PC-3 (cell line): ENCODE data around the gene CHST11. TPM values are rescaled to one million over a fixed set of nuclear protein-coding genes. Genes with fewer than 3 reads are reported as not detected.

ENCODE experiments used
- ATAC-seq: fragments of 200-7000 bp; cut with Tn5 transposase; 2 replicates; pipeline ENCODE4 v1.9.1; 2020; ENCODE audit warnings: mild to moderate bottlenecking, moderate library complexity
- BruUV-seq: library from RNA; stranded (reverse); fragments of 400-500 nt; replicated peaks from 2 replicates; lab custom pipeline; 2021; lab: Mats Ljungman, UMichigan
- CTCF ChIA-PET: fragments of 300-600 bp; sonication (Branson Sonifier 250); formaldehyde crosslinking; loops from one replicate; lab custom pipeline; 2022; ENCODE audit warnings: antibody characterized with exemption; lab: Charles Lee
- POLR2A ChIA-PET: fragments of 300-600 bp; sonication (Branson Sonifier 250); formaldehyde crosslinking; loops from one replicate; lab custom pipeline; 2022; ENCODE audit warnings: antibody characterized with exemption; ENCODE audit not compliant: unreplicated experiment; lab: Charles Lee
- DNase-seq: peaks from one replicate; pipeline ENCODE4 v3.0.0-alpha.2; 2015
- H2AFZ ChIP-seq: fragments of 300-600 bp; sonication (generic); 2 replicates; pipeline ENCODE4 v1.6.0; 2016; ENCODE audit warnings: antibody characterized with exemption, low read length
- H3F3A ChIP-seq: fragments of 300-600 bp; sonication (generic); one replicate; pipeline ENCODE4 v1.6.0; 2017; ENCODE audit warnings: antibody characterized with exemption, low read length, control low read depth, mild to moderate bottlenecking; ENCODE audit not compliant: unreplicated experiment
- H3K27ac ChIP-seq: fragments of 300-600 bp; sonication (generic); 2 replicates; pipeline ENCODE4 v1.5.1; 2016; ENCODE audit warnings: mild to moderate bottlenecking, low read length
- H3K27me3 ChIP-seq: fragments of 300-600 bp; sonication (generic); 2 replicates; pipeline ENCODE4 v1.6.1; 2016; ENCODE audit warnings: low read length, mixed read lengths
- H3K36me3 ChIP-seq: fragments of 300-600 bp; sonication (generic); 2 replicates; pipeline ENCODE4 v1.6.1; 2016; ENCODE audit warnings: low read depth, mixed run types, low read length, mixed read lengths
- H3K4me1 ChIP-seq: fragments of 300-600 bp; sonication (generic); 2 replicates; pipeline ENCODE4 v1.5.1; 2016; ENCODE audit warnings: low read length; ENCODE audit not compliant: insufficient read depth
- H3K4me2 ChIP-seq: fragments of 300-600 bp; sonication (generic); 2 replicates; pipeline ENCODE4 v1.6.0; 2016; ENCODE audit warnings: low read length
- H3K4me3 ChIP-seq: fragments of 300-600 bp; sonication (generic); 2 replicates; pipeline ENCODE4 v1.5.1; 2016; ENCODE audit warnings: mild to moderate bottlenecking, low read length, mixed read lengths
- H3K79me2 ChIP-seq: fragments of 300-600 bp; sonication (generic); 2 replicates; pipeline ENCODE4 v1.6.1; 2017; ENCODE audit warnings: low read length, mixed read lengths
- H3K9ac ChIP-seq: fragments of 300-600 bp; sonication (generic); 2 replicates; pipeline ENCODE4 v1.6.0; 2016; ENCODE audit warnings: mild to moderate bottlenecking, low read length
- H3K9me2 ChIP-seq: fragments of 300-600 bp; sonication (generic); replicated peaks from 2 replicates; pipeline ENCODE4 v1.6.1; 2016; ENCODE audit warnings: mixed run types, low read length, mixed read lengths
- H3K9me3 ChIP-seq: fragments of 300-600 bp; sonication (generic); 2 replicates; pipeline ENCODE4 v1.6.1; 2016; ENCODE audit warnings: low read length, mixed read lengths
- H4K20me1 ChIP-seq: fragments of 300-600 bp; sonication (generic); 2 replicates; pipeline ENCODE4 v1.6.1; 2016; ENCODE audit warnings: low read length, mixed read lengths
- CTCF ChIP-seq: fragments of 300-600 bp; sonication (generic); conservative IDR thresholded peaks from 2 replicates; pipeline ENCODE4 v1.5.1; 2017; ENCODE audit warnings: antibody characterized with exemption, low read depth, mild to moderate bottlenecking, low read length
- EZH2 ChIP-seq: fragments of 300-600 bp; sonication (generic); IDR thresholded peaks from one replicate; pipeline ENCODE4 v1.6.1; 2017; ENCODE audit warnings: antibody characterized with exemption, mild to moderate bottlenecking, low read length; ENCODE audit not compliant: unreplicated experiment
- EZH2phosphoT487 ChIP-seq: fragments of 300-600 bp; sonication (generic); IDR thresholded peaks from 2 replicates; pipeline ENCODE4 v1.6.1; 2018; ENCODE audit warnings: mild to moderate bottlenecking, antibody characterized with exemption, low read length, borderline replicate concordance
- intact Hi-C: fragments of 100-400 bp; cut with micrococcal nuclease; formaldehyde crosslinking; loops from 2 replicates; pipeline ENCODE4 v1.9.0; 2023
- total RNA-seq: library from RNA; depleted of rRNA; stranded (reverse); fragments of >200 nt; gene quantifications from 2 replicates; pipeline ENCODE4 v1.2.3, GENCODE V29; 2014

Gene CHST11
- total RNA-seq, 1 experiment from 2014 or later: 53.5 TPM

- TF ChIP-seq EZH2 (no peak), EZH2phosphoT487 (no peak), CTCF (no peak)
- Histone ChIP-seq H3K27me3 (no peaks in the 10 kb centered on the region), H3K9me2 (no peaks in the 10 kb centered on the region), H3K36me3 (no peaks in the 10 kb centered on the region), H2AFZ (no peak overlapping the region), H3K4me2 (no peak overlapping the region), H3K4me1 (no peaks in the 10 kb centered on the region), H3K9me3 (no peaks in the 10 kb centered on the region), H3K27ac (no peak overlapping the region), H3K9ac (no peak overlapping the region), H3F3A (no peaks in the 10 kb centered on the region), H3K4me3 (no peak overlapping the region), H4K20me1 (no peaks in the 10 kb centered on the region), H3K79me2 (peaks cover 13% of the 10 kb centered on the region; the same call in 1 of the 2 replicates)
- DNase-seq (no peak), ATAC-seq (no peak)
- BruUV-seq: no TSS peak
- ChIA-PET CTCF (no interaction called here), POLR2A (no interaction called here)
- intact Hi-C loops: no loop called here
Measured at GRCh38 chr12:104490850-104491249, 34.1 kb downstream of the CHST11 start.

GRCh38 chr12:104493496-104493895, 36.7 kb downstream of the CHST11 start:
- Histone ChIP-seq H3K4me2 (no peak overlapping the region), H2AFZ (no peak overlapping the region), H3K27ac (no peak overlapping the region), H3K9me2 (no peaks in the 10 kb centered on the region), H3K4me3 (no peak overlapping the region), H3K4me1 (no peaks in the 10 kb centered on the region), H3F3A (no peaks in the 10 kb centered on the region), H3K9ac (no peak overlapping the region), H3K27me3 (no peaks in the 10 kb centered on the region), H3K9me3 (no peaks in the 10 kb centered on the region), H3K36me3 (no peaks in the 10 kb centered on the region), H4K20me1 (no peaks in the 10 kb centered on the region), H3K79me2 (peaks cover 13% of the 10 kb centered on the region; the same call in 1 of the 2 replicates)
- BruUV-seq: no TSS peak
- ChIA-PET POLR2A (no interaction called here), CTCF (no interaction called here)
- ATAC-seq: no peak
- TF ChIP-seq EZH2: no peak
- TF ChIP-seq CTCF: no peak
- no peak for TF ChIP-seq EZH2phosphoT487
- DNase-seq: no peak
- intact Hi-C loops: no loop called here

- Histone ChIP-seq H4K20me1 (no peaks in the 10 kb centered on the region), H3K79me2 (peaks cover 13% of the 10 kb centered on the region; the same call in 1 of the 2 replicates), H3K27me3 (no peaks in the 10 kb centered on the region), H3F3A (no peaks in the 10 kb centered on the region), H3K9ac (no peak overlapping the region), H3K9me3 (no peaks in the 10 kb centered on the region), H3K36me3 (no peaks in the 10 kb centered on the region), H3K4me1 (no peaks in the 10 kb centered on the region), H3K27ac (no peak overlapping the region), H3K4me3 (no peak overlapping the region), H3K9me2 (no peaks in the 10 kb centered on the region), H3K4me2 (no peak overlapping the region), H2AFZ (no peak overlapping the region)
- intact Hi-C loops: no loop called here
- ChIA-PET CTCF (no interaction called here), POLR2A (no interaction called here)
- no peak for TF ChIP-seq EZH2phosphoT487
- no peak for TF ChIP-seq EZH2
- no peak for TF ChIP-seq CTCF
- ATAC-seq (no peak), DNase-seq (no peak)
- BruUV-seq: no TSS peak
Measured at GRCh38 chr12:104494137-104494792, 37.5 kb downstream of the CHST11 start.
